Right ventricle myocardium inferior (tissue), 1 donor: ENCODE data around the gene THYN1. TPM values are rescaled to one million over a fixed set of nuclear protein-coding genes. Genes with fewer than 3 reads are reported as not detected.
A peak's percentile ranks its signal among the peaks of the same experiment; 100 is the strongest.

Source experiments
- ATAC-seq: fragments of 200-7000 bp; cut with Tn5 transposase; one replicate; pipeline ENCODE4 v1.9.1; 2020; ENCODE audit warnings: mild to moderate bottlenecking, moderate library complexity
- DNase-seq: peaks from one replicate; pipeline ENCODE4 v3.0.0; 2021; ENCODE audit errors: missing footprints
- intact Hi-C: fragments of 100-400 bp; cut with DNase I; formaldehyde crosslinking; loops from one replicate; pipeline ENCODE4 v1.11.0; 2022
- total RNA-seq: library from RNA; stranded (reverse); fragmentation: NEBNext Ultra II Directional; extraction: Animal tissue kit (Norgen Biotek cat#: 25700); gene quantifications from one replicate; pipeline ENCODE4 v1.2.1, GENCODE V29; 2021
- donor health status: DM: no; HTN: yes; CAD: no; lungs with severe emphysema.

Gene THYN1
- total RNA-seq, 1 donor from 2014 or later, result 36.8 TPM

- intact Hi-C loops, result no loop called here
- ATAC-seq (no peak), DNase-seq (no peak)
Measured at GRCh38 chr11:134276396-134277182, 23.4 kb upstream of the THYN1 start.

GRCh38 chr11:134275534-134276395, 22.6 kb upstream of the THYN1 start, which contains the start of gene GLB1L3:
TSS of gene GLB1L3 (plus strand) at chr11:134276379. CDS start at chr11:134276741, 362 bp downstream.
- intact Hi-C loops, result no loop called here
- ATAC-seq (peak; percentile 48), DNase-seq (no peak)

GRCh38 chr11:134275188-134275533, 22.0 kb upstream of the THYN1 start:
- ATAC-seq, result no peak

GRCh38 chr11:134273317-134273712, 20.2 kb upstream of the THYN1 start:
- intact Hi-C loops, result no loop called here
- no peak for ATAC-seq
- DNase-seq, result no peak

More at GRCh38 chr11:134275188-134275533, 22.0 kb upstream of the THYN1 start:
- DNase-seq, result no peak
- intact Hi-C loops, result no loop called here

DNA sequence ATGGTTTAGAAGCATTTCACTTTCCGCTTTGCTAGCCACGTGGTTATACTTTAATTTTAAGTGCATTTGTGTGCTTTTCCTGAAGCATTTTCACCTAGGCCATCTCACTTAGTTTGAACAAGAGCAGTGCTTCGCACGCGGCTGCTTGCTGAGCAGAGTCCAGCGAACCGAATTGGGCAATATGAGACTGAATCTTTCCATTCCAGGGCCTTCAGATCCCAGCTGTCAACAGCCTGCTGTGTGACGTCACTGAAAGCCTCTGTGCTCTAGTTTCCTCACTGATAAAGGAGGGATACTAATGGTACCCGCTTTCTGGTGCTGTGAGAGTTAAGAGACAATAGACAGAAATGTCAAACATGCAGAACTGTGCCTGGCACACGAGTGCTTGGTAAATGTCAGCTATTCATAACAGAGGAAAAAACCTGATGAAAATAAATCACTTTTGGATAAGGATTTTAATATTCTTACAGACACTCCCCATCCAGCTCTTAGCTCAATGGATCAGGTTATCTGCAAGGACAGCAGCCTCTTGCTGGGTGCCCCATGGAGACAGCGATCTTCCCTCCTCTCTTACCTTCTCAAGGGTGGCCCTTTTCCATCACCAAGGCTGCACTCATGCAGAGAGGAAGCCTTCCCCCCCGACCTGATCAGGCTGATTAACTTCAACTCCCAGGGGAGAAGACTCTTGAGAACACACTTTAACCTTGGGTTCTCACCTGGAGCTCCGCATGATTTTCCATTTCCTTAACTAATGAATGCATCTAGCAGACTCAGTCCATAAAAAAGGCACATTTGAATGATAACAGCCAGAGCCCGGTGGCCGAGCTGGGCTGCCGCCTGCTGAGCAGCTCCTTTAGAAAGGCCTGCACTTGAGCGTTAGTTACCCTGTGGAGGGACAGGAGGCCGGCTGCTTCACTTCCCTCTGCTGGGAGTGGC, 19.5 kb upstream of the THYN1 start:
- intact Hi-C loops, result no loop called here
- no peak for DNase-seq
- ATAC-seq, result peak; percentile 67

DNA sequence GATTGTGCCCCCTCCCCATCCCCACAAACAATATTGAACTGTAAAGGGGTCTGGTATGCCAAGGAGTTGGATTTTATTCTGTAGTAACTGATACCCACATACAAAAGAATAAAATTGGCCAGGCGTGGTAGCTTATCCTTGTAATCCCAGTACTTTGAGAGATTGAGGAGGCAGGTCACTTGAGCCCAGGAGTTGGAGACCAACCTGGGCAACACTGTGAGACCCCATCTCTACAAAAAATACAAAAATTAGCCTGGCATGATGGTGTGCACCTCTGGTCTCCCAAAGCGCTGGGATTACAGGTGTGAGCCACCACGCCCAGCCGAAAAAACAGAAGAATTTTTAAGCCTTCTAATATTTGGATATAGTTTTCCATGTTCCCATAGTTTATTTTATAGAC, 18.8 kb upstream of the THYN1 start:
- ATAC-seq (no peak), DNase-seq (no peak)
- intact Hi-C loops, result no loop called here

- ATAC-seq (no peak), DNase-seq (no peak)
- intact Hi-C loops, result no loop called here
Measured at GRCh38 chr11:134270250-134270714, 17.1 kb upstream of the THYN1 start.

GRCh38 chr11:134267966-134268365, 14.8 kb upstream of the THYN1 start:
- intact Hi-C loops, result no loop called here
- no peak for ATAC-seq
- DNase-seq, result no peak

- no peak for DNase-seq
Measured at GRCh38 chr11:134267461-134267860, 14.3 kb upstream of the THYN1 start.

DNA sequence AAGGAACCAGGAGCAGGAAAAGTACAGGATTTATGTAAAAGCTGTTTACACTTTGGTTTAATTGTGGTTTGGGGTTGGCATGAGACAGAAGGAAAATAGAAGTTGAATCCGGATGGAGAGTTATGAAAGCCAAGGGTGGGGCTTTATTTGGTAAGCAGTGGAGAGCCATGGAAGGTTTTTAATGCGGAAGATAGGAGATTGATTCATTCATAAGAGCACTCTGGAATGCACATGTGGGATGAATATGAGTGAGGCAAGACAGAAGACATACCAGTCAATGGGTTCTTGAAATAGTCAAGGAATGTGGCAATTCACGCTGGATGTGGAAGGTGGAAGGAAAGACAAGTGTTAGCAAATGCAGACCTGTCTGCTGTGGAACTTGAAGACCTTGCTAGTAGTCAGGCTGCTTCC, 13.7 kb upstream of the THYN1 start:
- ATAC-seq (peak; percentile 33), DNase-seq (no peak)
- intact Hi-C loops, result no loop called here

More at GRCh38 chr11:134267461-134267860, 14.3 kb upstream of the THYN1 start:
- intact Hi-C loops, result no loop called here
- ATAC-seq, result no peak

DNA sequence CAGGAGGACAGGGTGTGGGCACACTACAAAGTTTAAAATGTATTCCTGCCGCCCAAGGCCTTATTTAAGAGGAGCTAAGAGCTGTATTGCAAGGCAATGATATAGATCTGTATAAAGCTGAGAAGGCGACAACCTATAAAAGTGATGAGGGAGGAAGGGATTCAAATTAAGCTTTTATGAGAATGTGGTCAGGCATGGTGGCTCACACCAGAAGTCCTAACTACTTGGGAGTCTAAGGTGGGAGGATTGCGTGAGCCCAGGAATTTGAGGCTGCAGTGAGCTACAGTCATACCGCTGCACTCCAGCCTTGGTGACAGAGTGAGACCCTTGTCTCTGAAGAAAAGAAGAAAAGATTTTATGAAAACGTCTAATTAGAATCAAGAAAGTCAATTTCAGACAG, 13.3 kb upstream of the THYN1 start:
- intact Hi-C loops, result no loop called here
- ATAC-seq, result no peak

DNA sequence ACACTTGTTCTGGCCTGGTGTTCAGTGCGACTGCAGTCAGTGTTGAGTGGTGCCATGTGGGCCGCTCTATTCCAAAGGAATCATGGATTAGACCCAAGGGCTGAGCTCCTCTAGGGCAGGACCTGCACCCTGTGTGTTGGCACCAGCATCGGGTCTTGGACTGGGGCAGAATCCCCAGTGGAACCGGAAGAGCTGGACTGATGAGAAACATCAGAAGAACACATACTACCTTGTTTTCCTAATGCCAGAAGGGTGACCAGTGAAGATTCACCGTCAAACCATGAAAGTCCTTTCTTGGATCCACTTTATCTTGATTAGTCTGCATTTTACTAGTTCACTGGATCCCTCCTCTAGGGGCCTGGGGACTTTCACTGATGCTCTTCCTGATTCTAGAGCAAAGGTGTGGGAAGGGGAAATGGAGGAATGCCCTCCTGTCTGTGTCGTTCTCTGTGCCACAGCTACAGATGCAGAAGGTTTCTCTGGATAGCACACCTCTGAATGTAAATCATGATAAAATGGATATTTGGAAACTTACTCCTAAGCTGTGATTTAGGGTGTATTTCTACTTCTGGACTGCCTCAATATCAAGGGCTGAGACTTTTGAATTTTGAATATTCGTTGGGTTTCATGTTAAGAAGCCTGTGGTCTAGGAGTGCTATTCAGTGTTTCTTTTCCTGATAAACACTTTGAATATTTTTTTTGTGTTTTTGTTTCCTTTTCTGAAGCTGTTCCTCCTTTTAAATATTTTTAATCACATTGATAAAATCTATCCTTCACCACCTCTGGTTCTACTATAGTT, 12.0 kb upstream of the THYN1 start:
- intact Hi-C loops, result no loop called here
- ATAC-seq (no peak), DNase-seq (no peak)

More for the DNA sequence above, 13.3 kb upstream of the THYN1 start:
- no peak for DNase-seq

GRCh38 chr11:134261626-134262488, 8.7 kb upstream of the THYN1 start:
- DNase-seq (no peak), ATAC-seq (peak; percentile 19)
- intact Hi-C loops, result no loop called here

DNA sequence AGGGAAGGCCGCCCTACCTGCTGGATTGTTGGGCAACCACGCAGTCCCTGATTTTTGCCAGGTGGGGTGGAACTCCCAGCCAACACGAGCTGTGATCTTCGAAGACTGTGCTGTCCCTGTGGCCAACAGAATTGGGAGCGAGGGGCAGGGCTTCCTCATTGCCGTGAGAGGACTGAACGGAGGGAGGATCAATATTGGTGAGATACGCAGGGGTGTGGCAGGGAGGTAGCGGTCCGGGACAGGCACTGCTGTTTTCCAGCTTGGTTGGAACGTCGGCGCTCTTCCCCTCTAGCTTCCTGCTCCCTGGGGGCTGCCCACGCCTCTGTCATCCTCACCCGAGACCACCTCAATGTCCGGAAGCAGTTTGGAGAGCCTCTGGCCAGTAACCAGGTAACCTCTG, 7.8 kb upstream of the THYN1 start:
- ATAC-seq (no peak), DNase-seq (no peak)
- intact Hi-C loops, result no loop called here

- DNase-seq (no peak), ATAC-seq (no peak)
- intact Hi-C loops, result no loop called here
Measured at GRCh38 chr11:134260503-134260902, 7.4 kb upstream of the THYN1 start.

GRCh38 chr11:134258577-134258976, 5.4 kb upstream of the THYN1 start:
- no peak for ATAC-seq
- DNase-seq, result no peak
- intact Hi-C loops, result no loop called here

DNA sequence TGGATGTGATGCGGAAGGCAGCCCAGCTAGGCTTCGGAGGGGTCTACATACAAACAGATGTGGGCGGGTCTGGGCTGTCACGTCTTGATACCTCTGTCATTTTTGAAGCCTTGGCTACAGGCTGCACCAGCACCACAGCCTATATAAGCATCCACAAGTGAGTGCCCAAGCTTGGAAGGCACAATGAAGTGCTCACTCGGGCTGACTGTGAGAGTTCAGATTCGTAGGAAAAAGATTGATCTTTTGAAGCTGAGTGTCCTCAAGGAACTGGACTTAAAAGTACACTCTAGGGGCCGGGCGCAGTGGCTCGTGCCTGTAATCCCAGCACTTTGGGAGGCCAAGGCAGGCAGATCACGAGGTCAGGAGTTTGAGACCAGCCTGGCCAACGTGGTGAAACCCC, 3.9 kb upstream of the THYN1 start:
- ATAC-seq (no peak), DNase-seq (no peak)
- intact Hi-C loops, result no loop called here
